GM21447 (cell line): ENCODE data around the gene MYO7A.

ENCODE experiments used
- ATAC-seq: cut with Tn5 transposase; IDR thresholded peaks from one replicate; pipeline ENCODE4 v1.9.1; 2021; ENCODE audit not compliant: unreplicated experiment

MYO7A gene

DNA sequence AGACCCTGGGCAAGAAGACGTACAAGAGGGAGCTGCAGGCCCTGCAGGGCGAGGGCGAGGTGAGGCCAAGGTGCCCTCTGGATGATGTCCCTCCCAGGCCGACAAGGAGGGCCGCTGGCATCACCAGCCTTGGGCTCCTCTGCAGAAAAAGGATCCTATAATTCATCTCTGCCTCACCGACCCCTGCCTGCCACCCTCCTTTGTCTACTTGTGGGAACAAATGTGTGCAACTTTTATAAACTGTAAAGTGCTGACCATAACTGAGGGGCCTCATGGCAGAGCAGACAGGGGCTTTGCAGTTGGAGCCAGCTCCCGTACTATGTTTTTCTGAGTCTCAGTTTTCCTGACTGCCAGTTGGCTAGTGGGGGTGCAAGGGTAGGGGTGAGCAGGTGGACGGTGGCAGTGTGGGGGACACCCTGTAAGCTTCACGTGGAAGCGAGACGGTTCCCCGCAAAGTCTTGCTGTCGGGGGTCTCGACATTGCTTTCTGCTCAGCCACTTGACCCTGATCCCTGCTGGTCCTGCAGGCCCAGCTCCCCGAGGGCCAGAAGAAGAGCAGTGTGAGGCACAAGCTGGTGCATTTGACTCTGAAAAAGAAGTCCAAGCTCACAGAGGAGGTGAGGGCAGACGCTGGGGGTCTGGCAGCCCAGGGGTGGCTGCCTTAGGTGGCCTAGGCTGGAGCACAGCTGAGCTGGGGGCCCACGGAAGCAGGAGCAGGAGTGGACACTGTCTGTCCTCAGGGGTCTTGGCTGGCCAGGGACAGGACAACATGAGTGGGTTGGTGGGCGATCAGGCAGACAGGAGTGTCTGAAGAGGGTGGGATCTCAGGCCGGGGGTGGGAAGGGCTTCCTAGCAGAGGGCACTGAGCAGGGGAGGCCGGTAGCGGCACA lies 54.7 kb downstream of the MYO7A start:
- ATAC-seq = no peak

DNA sequence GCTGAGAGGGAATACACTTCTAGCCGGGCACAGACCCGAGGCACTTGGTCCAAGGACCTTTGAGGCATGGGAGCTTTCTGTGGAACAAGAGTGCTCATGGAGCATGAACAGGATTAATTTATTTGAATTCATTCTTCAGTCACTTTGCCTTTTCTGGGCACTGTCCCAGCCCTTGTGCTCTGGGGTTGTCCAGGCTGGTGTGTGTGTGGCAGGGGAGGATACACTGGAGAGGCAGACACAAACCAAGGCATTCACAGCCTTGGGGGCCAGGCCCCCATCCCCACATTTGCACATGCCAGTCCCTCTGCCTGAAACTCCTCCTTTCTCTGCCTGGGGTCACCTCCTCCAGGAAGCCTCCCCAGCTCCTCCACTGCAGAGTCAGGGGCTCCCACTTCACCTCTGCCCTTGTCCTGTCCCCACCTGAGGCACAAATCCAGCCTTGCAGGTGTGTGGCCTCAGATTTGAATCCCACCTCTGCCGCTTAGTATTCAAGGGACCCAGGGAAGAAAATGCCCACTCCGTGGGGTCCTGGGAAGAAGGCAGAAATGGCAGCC lies 55.5 kb downstream of the MYO7A start:
- ATAC-seq = no peak

DNA sequence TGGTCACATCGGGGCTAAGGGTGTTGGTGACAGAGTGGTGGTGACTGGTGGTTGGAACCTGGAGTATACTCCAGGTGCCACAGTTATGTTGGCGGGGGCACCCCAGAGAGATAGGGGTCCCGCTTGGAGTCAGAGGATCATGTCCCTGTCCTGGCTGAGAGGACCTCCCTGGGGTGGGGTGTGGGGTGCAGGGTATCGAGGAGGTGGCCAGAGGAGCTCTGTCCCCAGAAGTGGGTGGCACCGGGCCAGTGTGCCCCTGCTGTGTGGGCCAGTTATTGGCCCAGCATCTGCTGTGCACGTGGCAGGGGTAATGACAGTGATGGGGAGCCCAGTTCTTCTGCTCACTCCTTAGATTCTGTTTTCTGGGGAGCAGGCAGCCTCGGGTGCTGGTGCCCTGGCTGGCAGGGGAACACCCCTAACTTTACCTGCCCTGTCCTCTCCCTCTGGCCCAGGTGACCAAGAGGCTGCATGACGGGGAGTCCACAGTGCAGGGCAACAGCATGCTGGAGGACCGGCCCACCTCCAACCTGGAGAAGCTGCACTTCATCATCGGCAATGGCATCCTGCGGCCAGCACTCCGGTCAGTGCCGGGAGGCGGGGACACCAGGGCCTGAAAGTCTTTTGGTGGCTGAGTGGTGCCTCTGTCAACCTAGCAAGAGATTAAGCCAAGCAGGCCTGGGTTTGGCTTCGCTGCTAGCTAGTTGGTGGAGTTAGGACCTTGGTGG lies 56.3 kb downstream of the MYO7A start:
- ATAC-seq = no peak

GRCh38 chr11:77186302-77186701 lies 58.3 kb downstream of the MYO7A start:
- ATAC-seq = no peak

GRCh38 chr11:77187111-77187750 lies 59.2 kb downstream of the MYO7A start:
- no peak for ATAC-seq

GRCh38 chr11:77187776-77188632 lies 60.0 kb downstream of the MYO7A start:
- no peak for ATAC-seq

DNA sequence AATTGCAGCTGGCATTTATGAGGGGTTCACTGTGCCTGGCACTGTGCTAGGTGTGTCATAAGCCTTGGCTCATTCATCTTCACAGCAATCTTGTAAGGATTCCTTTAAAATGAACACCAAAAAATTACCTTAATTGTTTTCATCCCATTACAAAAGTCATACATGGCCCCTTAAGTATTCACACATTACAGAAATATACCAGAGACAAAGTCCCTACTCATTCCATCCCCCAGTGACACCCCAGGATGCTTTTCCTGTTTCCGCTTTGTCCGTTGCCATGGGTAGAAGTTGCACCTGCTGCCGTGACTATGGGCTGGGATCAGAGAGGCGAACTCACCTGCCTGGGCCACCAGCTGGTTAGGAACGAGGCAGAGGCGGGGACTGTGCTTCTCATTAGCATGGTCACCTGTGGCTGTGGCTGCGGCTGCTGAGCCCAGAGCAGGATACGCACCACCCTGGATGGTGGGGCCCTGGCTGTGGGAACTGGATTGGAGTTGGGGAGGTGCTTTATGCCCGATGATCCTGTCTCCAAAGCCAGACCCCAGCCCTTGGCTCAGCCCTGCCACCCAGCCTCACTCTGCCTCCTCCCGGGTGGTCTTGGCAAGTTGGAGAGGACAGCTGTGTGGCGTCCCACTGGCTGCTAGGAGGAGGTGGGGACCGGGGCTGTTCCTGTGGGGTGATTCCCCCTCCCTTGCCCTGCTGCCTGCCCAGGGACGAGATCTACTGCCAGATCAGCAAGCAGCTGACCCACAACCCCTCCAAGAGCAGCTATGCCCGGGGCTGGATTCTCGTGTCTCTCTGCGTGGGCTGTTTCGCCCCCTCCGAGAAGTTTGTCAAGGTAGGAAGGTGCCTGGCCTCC lies 60.8 kb downstream of the MYO7A start:
- no peak for ATAC-seq

DNA sequence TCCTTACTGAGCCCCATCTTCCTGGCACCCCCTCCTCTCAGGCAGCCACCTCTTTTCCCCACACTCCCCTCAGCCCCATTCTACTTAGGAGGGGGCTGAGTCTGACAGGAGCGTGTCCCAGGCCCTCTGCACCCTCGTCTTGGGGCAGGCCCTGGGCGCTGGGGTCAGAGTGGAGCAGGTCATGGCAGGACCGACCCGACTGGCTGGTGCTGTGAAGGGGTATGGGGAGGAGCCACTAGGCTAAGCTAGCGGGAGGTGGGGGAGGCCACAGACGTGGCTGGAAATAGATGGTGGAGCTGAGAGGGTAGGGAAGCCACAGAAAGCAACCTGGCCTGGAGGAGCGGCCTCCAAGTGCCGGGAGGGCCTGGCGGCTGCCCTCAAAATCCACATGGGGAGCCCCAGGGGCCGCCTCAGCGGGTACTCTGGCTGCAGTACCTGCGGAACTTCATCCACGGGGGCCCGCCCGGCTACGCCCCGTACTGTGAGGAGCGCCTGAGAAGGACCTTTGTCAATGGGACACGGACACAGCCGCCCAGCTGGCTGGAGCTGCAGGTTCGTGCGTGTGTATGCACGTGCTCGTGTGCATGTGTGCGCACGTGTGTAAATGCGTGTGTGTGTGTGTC lies 61.7 kb downstream of the MYO7A start:
- no peak for ATAC-seq

GRCh38 chr11:77190331-77191075 lies 62.5 kb downstream of the MYO7A start:
- ATAC-seq = no peak

DNA sequence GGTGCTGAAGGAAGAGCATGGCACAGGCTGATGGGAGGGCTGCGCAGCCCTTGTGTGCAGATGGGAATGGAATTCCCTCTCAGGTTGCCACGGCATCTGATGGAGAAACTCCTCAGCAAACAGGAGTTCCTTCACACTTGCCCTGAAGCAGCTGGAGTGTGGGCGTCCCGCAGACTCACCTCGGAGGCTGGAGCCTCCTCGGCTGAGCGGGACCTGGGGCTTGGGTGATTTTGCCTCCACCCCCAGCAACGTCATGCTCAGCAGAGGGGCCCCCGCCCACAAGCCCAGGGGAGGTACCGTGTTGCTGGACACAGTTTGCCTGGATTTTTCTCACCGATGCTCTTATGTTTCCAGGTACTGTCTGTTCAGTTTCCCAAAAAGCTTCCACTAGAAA lies 63.4 kb downstream of the MYO7A start:
- no peak for ATAC-seq

DNA sequence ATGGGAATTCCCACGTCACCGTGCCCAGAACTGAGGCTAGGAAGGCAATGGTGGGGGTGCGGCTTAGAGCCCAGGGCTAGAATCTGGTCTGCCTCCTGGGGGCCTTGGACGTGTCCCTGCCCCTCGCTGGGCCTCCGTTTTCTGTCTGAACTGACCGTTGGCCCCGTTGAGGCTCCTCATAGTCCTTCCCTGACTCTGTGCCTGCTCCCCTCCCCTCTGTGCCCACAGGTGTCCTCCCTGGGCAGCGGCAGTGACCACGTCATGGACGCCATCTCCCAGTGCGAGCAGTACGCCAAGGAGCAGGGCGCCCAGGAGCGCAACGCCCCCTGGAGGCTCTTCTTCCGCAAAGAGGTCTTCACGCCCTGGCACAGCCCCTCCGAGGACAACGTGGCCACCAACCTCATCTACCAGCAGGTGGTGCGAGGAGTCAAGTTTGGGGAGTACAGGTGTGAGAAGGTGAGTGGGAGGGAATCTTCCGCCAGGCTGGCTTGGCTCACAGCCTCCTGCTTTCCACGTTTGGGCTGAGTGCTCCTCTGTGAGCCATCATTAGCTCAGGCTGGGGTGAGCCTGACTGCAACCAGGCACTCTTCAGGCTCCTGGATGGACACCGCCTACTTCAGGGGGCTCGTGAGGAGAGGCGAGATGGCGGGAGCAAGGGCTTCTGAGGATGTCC lies 63.9 kb downstream of the MYO7A start:
- no peak for ATAC-seq

- no peak for ATAC-seq
These were observed 65.1 kb downstream of the MYO7A start for GRCh38 chr11:77193167-77193566.

GRCh38 chr11:77193911-77194830 lies 66.1 kb downstream of the MYO7A start:
- ATAC-seq = no peak

- no peak for ATAC-seq
These were observed 67.2 kb downstream of the MYO7A start for GRCh38 chr11:77195071-77195755.

- ATAC-seq = no peak
These were observed 68.9 kb downstream of the MYO7A start for GRCh38 chr11:77196961-77197360.

DNA sequence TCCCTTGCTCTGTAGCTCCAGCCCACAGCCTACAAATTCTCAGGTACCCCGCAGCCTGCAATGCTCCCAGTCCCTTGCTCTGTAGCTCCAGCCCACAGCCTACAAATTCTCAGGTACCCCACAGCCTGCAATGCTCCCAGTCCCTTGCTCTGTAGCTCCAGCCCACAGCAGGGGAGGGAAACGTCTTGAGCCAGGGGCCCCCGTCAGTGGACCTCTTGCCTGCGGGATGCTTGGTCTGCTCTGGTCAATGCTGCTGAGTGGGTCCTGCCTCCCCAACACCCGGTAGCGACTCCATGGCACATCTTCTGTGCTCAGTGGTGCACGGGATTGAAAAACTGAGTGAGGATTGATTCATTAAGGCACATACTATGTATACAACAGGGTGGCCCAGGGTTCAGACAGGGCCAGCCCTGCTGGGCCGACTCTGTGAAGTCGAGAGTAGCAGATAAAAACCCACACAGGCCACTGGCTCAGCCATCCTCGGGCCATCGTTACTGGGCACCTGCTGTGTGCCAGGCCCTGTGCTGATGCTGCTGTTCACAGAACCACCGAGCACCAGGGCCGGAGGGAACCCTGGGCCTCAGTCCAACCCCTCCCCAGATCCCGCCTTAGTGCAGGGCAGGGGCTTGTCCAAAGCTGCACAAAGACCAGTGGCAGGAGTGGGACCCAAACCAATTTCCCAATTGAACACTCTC lies 69.7 kb downstream of the MYO7A start:
- ATAC-seq = no peak
